Measurements from ENCODE around the gene TAOK3. TPM values are rescaled to one million over a fixed set of nuclear protein-coding genes. Genes with fewer than 3 reads are reported as not detected.

Gene TAOK3
- total and polyA plus RNA-seq, 3 donors from 2014 or later = 20.5 to 64.8 (median 51.9) TPM

DNA sequence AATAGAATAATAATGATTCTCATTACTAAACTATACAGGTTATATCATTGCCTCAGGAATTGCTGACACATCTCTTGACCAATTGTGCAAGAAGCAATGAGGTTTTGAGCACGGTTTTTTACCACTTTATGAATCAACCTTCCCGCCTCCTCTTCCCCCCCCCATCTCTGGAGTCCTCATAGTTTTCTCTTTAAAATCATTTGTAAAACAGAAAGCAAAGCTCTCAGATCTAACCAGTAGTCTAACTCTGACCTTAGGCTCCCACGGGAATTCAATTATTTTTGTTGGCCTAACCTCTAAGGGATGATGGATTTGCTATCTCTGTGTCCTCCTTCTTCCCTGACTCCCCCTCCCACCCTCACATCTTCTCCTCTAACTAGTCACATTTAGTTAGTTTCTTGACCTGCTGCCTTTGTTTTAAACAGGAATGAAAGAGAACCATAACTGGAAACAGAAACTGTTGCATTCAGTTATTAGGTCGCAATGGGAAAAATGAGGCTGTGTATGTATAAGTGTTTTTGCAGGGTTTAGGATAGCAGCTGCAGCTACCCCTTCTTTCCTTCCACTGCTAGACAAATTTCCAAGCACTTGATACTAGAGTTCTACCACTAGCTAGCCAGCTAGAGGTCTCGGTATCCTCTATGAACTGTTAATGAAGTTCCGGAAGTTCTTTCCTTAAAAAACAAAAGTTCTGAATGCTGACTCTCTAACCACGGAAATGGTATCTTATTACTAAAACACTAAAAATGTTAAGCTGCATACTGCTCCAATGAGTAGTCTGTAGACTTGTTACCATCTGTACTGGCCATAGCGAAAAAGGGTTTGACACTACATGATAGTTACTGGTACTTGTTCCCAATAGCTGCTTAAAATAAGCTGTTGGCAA, 65.4 kb downstream of the TAOK3 start:
- H3K27me3 ChIP-seq = no peaks in the 10 kb centered on the region
- no peak for TF ChIP-seq POLR2A (IDR thresholded peaks at IDR 0.05)
- TF ChIP-seq, protein P1, sequence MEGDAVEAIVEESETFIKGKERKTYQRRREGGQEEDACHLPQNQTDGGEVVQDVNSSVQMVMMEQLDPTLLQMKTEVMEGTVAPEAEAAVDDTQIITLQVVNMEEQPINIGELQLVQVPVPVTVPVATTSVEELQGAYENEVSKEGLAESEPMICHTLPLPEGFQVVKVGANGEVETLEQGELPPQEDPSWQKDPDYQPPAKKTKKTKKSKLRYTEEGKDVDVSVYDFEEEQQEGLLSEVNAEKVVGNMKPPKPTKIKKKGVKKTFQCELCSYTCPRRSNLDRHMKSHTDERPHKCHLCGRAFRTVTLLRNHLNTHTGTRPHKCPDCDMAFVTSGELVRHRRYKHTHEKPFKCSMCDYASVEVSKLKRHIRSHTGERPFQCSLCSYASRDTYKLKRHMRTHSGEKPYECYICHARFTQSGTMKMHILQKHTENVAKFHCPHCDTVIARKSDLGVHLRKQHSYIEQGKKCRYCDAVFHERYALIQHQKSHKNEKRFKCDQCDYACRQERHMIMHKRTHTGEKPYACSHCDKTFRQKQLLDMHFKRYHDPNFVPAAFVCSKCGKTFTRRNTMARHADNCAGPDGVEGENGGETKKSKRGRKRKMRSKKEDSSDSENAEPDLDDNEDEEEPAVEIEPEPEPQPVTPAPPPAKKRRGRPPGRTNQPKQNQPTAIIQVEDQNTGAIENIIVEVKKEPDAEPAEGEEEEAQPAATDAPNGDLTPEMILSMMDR (IDR thresholded peaks at IDR 0.05) = no peak
- intact Hi-C loops (cut with DNase I; ENCODE audit: low total_unique reads) = no loop called here
- H3K27ac ChIP-seq = no peak overlapping the region
- no peaks in the 10 kb centered on the region for H3K9me3 ChIP-seq
- no peak overlapping the region for H3K4me3 ChIP-seq
- peaks cover 3% of the 10 kb centered on the region for H3K4me1 ChIP-seq
- no peak for DNase-seq
- WGBS, 2 donors = 51 to 59% methylated on average over 8 of the region's 8 CpGs
- H3K36me3 ChIP-seq (ENCODE audit: low read depth, missing control alignments) = no peaks in the 10 kb centered on the region

DNA sequence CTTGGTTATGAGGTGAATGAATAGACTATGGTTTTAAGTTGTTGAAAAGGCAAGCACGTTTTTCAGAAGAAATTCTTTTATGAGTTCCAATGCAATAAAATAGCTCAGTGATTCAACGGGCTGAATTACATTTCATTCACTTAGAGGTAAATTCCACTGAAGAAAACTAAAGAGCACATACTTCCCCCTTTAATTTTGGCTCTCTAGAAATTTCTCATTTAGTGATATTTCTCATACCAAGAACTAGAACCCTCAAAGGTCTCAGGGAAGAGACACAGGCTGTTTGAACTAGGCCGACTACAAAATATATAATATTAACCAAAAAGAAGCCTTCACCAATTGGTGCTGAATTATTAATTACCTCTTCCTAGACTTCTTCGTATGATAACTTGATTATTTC, 68.6 kb downstream of the TAOK3 start:
- no peak overlapping the region for H3K4me3 ChIP-seq
- TF ChIP-seq POLR2A (IDR thresholded peaks at IDR 0.05) = no peak
- TF ChIP-seq, protein P1 (IDR thresholded peaks at IDR 0.05) = no peak
- 80 to 82% methylated on average over 4 of the region's 4 CpGs for WGBS, 2 donors
- no peaks in the 10 kb centered on the region for H3K36me3 ChIP-seq (ENCODE audit: low read depth, missing control alignments)
- no peak overlapping the region for H3K27ac ChIP-seq
- no peaks in the 10 kb centered on the region for H3K9me3 ChIP-seq
- intact Hi-C loops (cut with DNase I; ENCODE audit: low total_unique reads) = no loop called here
- no peak for DNase-seq
- peaks cover 3% of the 10 kb centered on the region for H3K4me1 ChIP-seq
- H3K27me3 ChIP-seq = no peaks in the 10 kb centered on the region

DNA sequence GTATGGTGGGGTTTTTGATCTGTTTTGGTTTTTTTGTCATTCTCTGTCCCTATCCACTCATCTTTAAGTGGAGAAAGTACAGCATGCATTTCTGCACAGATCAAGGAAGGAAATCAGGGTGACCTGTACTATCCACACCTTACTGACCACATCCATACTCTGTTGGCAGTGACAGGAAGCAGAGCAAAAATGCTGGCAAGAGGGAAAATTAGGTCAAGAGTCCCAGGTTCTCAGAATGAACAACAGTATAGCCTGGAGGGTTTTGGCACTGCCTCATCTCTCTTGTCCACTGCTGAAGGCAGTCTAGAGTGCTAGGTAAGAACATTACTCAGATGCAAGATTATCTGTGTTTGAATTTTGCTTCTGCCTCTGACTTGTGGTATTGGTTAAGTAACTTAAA, 70.7 kb downstream of the TAOK3 start:
- Histone ChIP-seq H3K4me1 (no peaks in the 10 kb centered on the region), H3K9me3 (no peaks in the 10 kb centered on the region), H3K27ac (no peak overlapping the region), H3K27me3 (no peaks in the 10 kb centered on the region), H3K4me3 (no peak overlapping the region), H3K36me3 (ENCODE audit: low read depth, missing control alignments) (no peaks in the 10 kb centered on the region)
- no peak for DNase-seq
- TF ChIP-seq, protein P1 (IDR thresholded peaks at IDR 0.05) = no peak
- no peak for TF ChIP-seq POLR2A (IDR thresholded peaks at IDR 0.05)
- intact Hi-C loops (cut with DNase I; ENCODE audit: low total_unique reads) = no loop called here

DNA sequence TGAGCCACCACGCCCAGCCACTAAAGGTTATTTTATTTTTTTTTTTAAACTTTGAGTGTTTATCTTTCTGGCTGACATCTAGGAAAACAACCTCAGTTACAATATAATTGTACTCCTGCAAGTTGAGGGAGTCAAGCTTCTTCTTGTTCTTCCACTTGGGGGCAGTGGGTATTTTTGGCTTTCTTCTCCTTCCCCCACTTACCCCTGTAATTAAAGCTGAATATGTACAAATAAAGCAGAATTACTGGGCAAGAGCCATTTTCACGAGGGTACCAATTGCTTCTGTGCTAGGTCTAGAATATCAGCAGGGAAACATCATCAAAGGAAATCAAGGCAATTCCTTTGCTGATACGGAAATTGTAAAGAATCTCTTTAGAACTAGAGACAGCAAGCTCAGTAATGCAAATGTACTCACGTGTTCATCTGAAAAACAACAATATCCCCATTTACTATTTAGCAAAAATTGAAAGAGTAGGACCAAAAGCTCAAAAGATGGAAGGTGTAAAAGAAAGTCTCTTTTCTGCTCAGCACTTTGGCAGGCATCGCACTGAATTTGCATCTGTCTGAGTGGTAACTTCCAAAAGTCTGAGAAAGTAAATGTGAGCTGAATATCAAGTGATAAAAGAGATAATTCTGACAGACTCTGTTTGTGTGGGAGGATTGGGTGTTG, 72.8 kb downstream of the TAOK3 start:
- intact Hi-C loops (cut with DNase I; ENCODE audit: low total_unique reads) = no loop called here
- 59 to 65% methylated on average over 5 of the region's 5 CpGs for WGBS, 2 donors
- Histone ChIP-seq H3K4me1 (no peaks in the 10 kb centered on the region), H3K27ac (no peak overlapping the region), H3K36me3 (ENCODE audit: low read depth, missing control alignments) (no peaks in the 10 kb centered on the region), H3K9me3 (no peaks in the 10 kb centered on the region), H3K4me3 (no peak overlapping the region), H3K27me3 (no peaks in the 10 kb centered on the region)
- DNase-seq = no peak
- TF ChIP-seq, protein P1 (IDR thresholded peaks at IDR 0.05) = no peak
- TF ChIP-seq POLR2A (IDR thresholded peaks at IDR 0.05) = no peak
